Natural killer cell (primary cell): ENCODE results near the gene YIF1A. TPM values are rescaled to one million over a fixed set of nuclear protein-coding genes. Genes with fewer than 3 reads are reported as not detected.
"Not testable (repeated sequence)": the region's sequence is repeated elsewhere in the genome, so short reads cannot be mapped to it uniquely, and the experiment has no call there.

Experiments
- ATAC-seq, 3 donors: fragments of 150-1000 bp in 2 of 3; fragments of 200-7000 bp in 1 of 3; cut with Tn5 transposase; 1 replicate in 1 of 3; 2 replicates in 2 of 3; pipeline ENCODE4 v1.10.0; 2021; ENCODE audit warnings: mild to moderate bottlenecking in 2 of 3, moderate library complexity in 2 of 3
- DNase-seq, 2 donors: peaks; one replicate each; pipeline versions ENCODE4 v3.0.0 to v3.0.0-alpha.2; 2013 to 2021; ENCODE audit warnings: mixed read lengths in 1 of 2
- H3K27ac ChIP-seq: one replicate; pipeline ENCODE4 v1.5.1; 2013; ENCODE audit warnings: mild to moderate bottlenecking, low read length
- H3K27me3 ChIP-seq: one replicate; pipeline ENCODE4 v1.6.1; 2013; ENCODE audit warnings: low read length; ENCODE audit not compliant: control insufficient read depth, insufficient read depth
- H3K36me3 ChIP-seq: one replicate; pipeline ENCODE4 v1.6.1; 2013; ENCODE audit warnings: low read length; ENCODE audit not compliant: control insufficient read depth, insufficient read depth
- H3K4me1 ChIP-seq: one replicate; pipeline ENCODE4 v1.6.1; 2013; ENCODE audit warnings: low read length; ENCODE audit not compliant: control insufficient read depth, insufficient read depth
- H3K4me3 ChIP-seq: one replicate; pipeline ENCODE4 v1.5.1; 2013; ENCODE audit warnings: low read length
- H3K9me3 ChIP-seq: one replicate; pipeline ENCODE4 v1.6.1; 2013; ENCODE audit warnings: low read length; ENCODE audit not compliant: control insufficient read depth, insufficient read depth
- H3K27ac Mint-ChIP-seq, 2 donors: one replicate each; pipeline ENCODE4 v1.8.0; 2022; ENCODE audit warnings: mild to moderate bottlenecking in 2 of 2, mixed read lengths in 2 of 2, moderate library complexity in 1 of 2
- H3K27me3 Mint-ChIP-seq, 2 donors: one replicate each; pipeline ENCODE4 v1.8.0; 2022; ENCODE audit warnings: low read depth in 2 of 2, mixed read lengths in 2 of 2
- H3K36me3 Mint-ChIP-seq: one replicate; pipeline ENCODE4 v1.8.0; 2022; ENCODE audit warnings: mixed read lengths
- H3K4me1 Mint-ChIP-seq, 2 donors: one replicate each; pipeline ENCODE4 v1.8.0; 2022; ENCODE audit warnings: mixed read lengths in 2 of 2
- H3K4me3 Mint-ChIP-seq: one replicate; pipeline ENCODE4 v1.8.0; 2022; ENCODE audit warnings: mild to moderate bottlenecking, moderate library complexity, mixed read lengths
- H3K9me3 Mint-ChIP-seq, 2 donors: one replicate each; pipeline ENCODE4 v1.8.0; 2022; ENCODE audit warnings: mixed read lengths in 2 of 2
- WGBS: methylation state at CpG from one replicate; pipeline ENCODE4 v1.1.7; 2013; ENCODE audit warnings: missing lambda C conversion rate; ENCODE audit not compliant: insufficient coverage; 5-methylcytosine and 5-hydroxymethylcytosine counted together
- intact Hi-C: fragments of 100-400 bp; cut with micrococcal nuclease; formaldehyde crosslinking; loops from one replicate; pipeline ENCODE4 v1.14.2; 2022
- total RNA-seq, 4 donors: library from RNA; stranded (reverse); fragments of 120-200 nt in 1 of 4; gene quantifications; one replicate each; pipeline versions ENCODE4 v1.2.3 to v1.2.4, GENCODE V29; 2013 to 2022
- TF ChIP-seq, protein P1 (sequence below): fragments of 200-600 bp; IDR thresholded peaks from one replicate; pipeline ENCODE4 v1.8.0; 2022; ENCODE audit warnings: antibody characterized with exemption

Gene YIF1A
- total RNA-seq, 3 donors from 2014 or later (not counting 1 experiment from before 2014, with no cell fraction given): 21.9 to 28.5 (median 23.6) TPM

DNA sequence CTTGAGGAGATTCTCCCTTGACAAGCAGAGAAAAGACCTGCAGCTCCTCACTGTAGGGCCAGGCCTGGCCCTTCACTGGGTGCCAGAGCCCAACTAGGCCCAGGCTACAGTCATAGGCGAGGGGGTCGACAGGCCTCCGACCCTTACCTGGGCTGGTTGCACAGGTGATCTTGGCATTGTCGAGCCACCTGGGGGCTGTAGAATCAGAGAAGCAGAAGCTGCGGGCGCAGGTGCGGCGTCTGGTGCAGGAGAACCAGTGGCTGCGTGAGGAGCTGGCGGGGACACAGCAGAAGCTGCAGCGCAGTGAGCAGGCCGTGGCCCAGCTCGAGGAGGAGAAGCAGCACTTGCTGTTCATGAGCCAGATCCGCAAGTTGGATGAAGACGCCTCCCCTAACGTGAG, 27.4 kb downstream of the YIF1A start:
- H3K27me3 Mint-ChIP-seq: no peaks in the 10 kb centered on the region
- H3K4me1 Mint-ChIP-seq: peaks cover 19 to 21% of the 10 kb centered on the region in 2 donors
- 97% methylated on average over 16 of the region's 16 CpGs for WGBS
- no peak overlapping the region for H3K27ac ChIP-seq
- DNase-seq (no peak), ATAC-seq (no peak)
- no peaks in the 10 kb centered on the region for H3K9me3 Mint-ChIP-seq
- H3K36me3 ChIP-seq: peaks cover 31% of the 10 kb centered on the region
- no peaks in the 10 kb centered on the region for H3K27me3 ChIP-seq
- no peak overlapping the region for H3K27ac Mint-ChIP-seq
- TF ChIP-seq, protein P1, sequence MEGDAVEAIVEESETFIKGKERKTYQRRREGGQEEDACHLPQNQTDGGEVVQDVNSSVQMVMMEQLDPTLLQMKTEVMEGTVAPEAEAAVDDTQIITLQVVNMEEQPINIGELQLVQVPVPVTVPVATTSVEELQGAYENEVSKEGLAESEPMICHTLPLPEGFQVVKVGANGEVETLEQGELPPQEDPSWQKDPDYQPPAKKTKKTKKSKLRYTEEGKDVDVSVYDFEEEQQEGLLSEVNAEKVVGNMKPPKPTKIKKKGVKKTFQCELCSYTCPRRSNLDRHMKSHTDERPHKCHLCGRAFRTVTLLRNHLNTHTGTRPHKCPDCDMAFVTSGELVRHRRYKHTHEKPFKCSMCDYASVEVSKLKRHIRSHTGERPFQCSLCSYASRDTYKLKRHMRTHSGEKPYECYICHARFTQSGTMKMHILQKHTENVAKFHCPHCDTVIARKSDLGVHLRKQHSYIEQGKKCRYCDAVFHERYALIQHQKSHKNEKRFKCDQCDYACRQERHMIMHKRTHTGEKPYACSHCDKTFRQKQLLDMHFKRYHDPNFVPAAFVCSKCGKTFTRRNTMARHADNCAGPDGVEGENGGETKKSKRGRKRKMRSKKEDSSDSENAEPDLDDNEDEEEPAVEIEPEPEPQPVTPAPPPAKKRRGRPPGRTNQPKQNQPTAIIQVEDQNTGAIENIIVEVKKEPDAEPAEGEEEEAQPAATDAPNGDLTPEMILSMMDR: no peak
- no peak overlapping the region for H3K4me3 ChIP-seq
- intact Hi-C loops: no loop called here
- H3K9me3 ChIP-seq: no peaks in the 10 kb centered on the region
- H3K36me3 Mint-ChIP-seq: no peaks in the 10 kb centered on the region
- H3K4me3 Mint-ChIP-seq: no peak overlapping the region
- peaks cover 15% of the 10 kb centered on the region for H3K4me1 ChIP-seq

DNA sequence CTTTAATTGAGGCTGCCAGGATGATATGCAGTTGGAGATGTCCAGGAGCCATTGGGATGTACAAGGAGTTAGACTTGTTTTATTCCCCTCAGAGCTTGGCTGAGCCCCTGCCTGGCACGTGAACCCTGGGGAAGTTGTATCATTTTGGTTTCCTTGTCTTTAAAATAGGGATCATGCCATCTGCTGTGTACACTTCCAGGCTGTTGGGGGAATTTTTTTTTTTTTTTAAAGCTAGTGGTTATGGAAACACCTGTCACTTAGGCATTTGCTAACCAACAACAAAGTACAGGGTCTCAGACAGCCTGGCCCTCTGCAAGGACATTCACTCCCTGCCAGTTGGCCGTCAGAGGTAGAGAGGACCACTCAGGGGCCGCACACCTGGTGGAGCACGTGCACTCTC, 29.0 kb downstream of the YIF1A start:
- H3K4me1 ChIP-seq: peaks cover 20% of the 10 kb centered on the region
- WGBS: 94% methylated on average over 4 of the region's 4 CpGs
- H3K27ac Mint-ChIP-seq: no peak overlapping the region
- TF ChIP-seq, protein P1: no peak
- H3K27me3 ChIP-seq: no peaks in the 10 kb centered on the region
- H3K4me3 Mint-ChIP-seq: no peak overlapping the region
- no peak overlapping the region for H3K4me3 ChIP-seq
- intact Hi-C loops: no loop called here
- no peaks in the 10 kb centered on the region for H3K36me3 Mint-ChIP-seq
- peaks cover 20 to 28% of the 10 kb centered on the region in 2 donors for H3K4me1 Mint-ChIP-seq
- H3K27ac ChIP-seq: no peak overlapping the region
- no peaks in the 10 kb centered on the region for H3K9me3 Mint-ChIP-seq
- H3K9me3 ChIP-seq: no peaks in the 10 kb centered on the region
- ATAC-seq: no peak
- no peak for DNase-seq
- no peaks in the 10 kb centered on the region for H3K27me3 Mint-ChIP-seq
- H3K36me3 ChIP-seq: peaks cover 31% of the 10 kb centered on the region

GRCh38 chr11:66259225-66259624, 29.7 kb downstream of the YIF1A start:
- ATAC-seq: no peak
- no peak for DNase-seq
- no peaks in the 10 kb centered on the region for H3K27me3 Mint-ChIP-seq
- TF ChIP-seq, protein P1: no peak
- peaks cover 20 to 28% of the 10 kb centered on the region in 2 donors for H3K4me1 Mint-ChIP-seq
- peak overlapping the region; percentile 52 to 93 for H3K27ac Mint-ChIP-seq
- no peak overlapping the region for H3K4me3 Mint-ChIP-seq
- intact Hi-C loops: no loop called here
- Histone ChIP-seq H3K27ac (no peak overlapping the region), H3K9me3 (no peaks in the 10 kb centered on the region), H3K4me3 (no peak overlapping the region), H3K27me3 (no peaks in the 10 kb centered on the region), H3K4me1 (peaks cover 20% of the 10 kb centered on the region), H3K36me3 (peaks cover 26% of the 10 kb centered on the region)
- no peaks in the 10 kb centered on the region for H3K9me3 Mint-ChIP-seq
- H3K36me3 Mint-ChIP-seq: no peaks in the 10 kb centered on the region
- WGBS: 95% methylated on average over 2 of the region's 2 CpGs

GRCh38 chr11:66258473-66258893, 30.5 kb downstream of the YIF1A start:
- peak in 1 of 3 donors; percentile 0 for ATAC-seq
- peak overlapping the region; percentile 86 for H3K27ac ChIP-seq
- H3K27me3 ChIP-seq: no peaks in the 10 kb centered on the region

GRCh38 chr11:66253081-66253480, 35.9 kb downstream of the YIF1A start:
- DNase-seq, H3K9me3 Mint-ChIP-seq, H3K27me3 Mint-ChIP-seq, ATAC-seq, H3K9me3 ChIP-seq, intact Hi-C loops, H3K4me3 ChIP-seq, H3K36me3 Mint-ChIP-seq, H3K36me3 ChIP-seq, H3K27me3 ChIP-seq, H3K27ac ChIP-seq, H3K4me3 Mint-ChIP-seq: not testable (repeated sequence)
- Mint-ChIP-seq H3K27ac (peak overlapping the region; percentile 20 to 67), H3K4me1 (peaks cover 12% of the 10 kb centered on the region in 2 donors)
- 94% methylated on average over 6 of the region's 6 CpGs for WGBS
- H3K4me1 ChIP-seq: peaks cover 13% of the 10 kb centered on the region

More at GRCh38 chr11:66258473-66258893, 30.5 kb downstream of the YIF1A start:
- peaks cover 20 to 28% of the 10 kb centered on the region in 2 donors for H3K4me1 Mint-ChIP-seq
- no peak for DNase-seq
- H3K9me3 Mint-ChIP-seq: no peaks in the 10 kb centered on the region
- H3K9me3 ChIP-seq: no peaks in the 10 kb centered on the region
- peak overlapping the region; percentile 96 for H3K4me3 ChIP-seq
- intact Hi-C loops: loop anchor here (1.0 kb wide), 1 partner anchor 36 kb away; no protein-coding TSS in a partner anchor
- TF ChIP-seq, protein P1: peak; percentile 45
- H3K36me3 ChIP-seq: peaks cover 26% of the 10 kb centered on the region
- H3K27ac Mint-ChIP-seq: peak overlapping the region; percentile 52 to 93
- H3K36me3 Mint-ChIP-seq: no peaks in the 10 kb centered on the region
- WGBS: 9% methylated on average over 28 of the region's 28 CpGs
- H3K4me1 ChIP-seq: peaks cover 20% of the 10 kb centered on the region
- peak overlapping the region; percentile 80 for H3K4me3 Mint-ChIP-seq
- no peaks in the 10 kb centered on the region for H3K27me3 Mint-ChIP-seq
